SU-DHL-6 (cell line): ENCODE measurements around the gene ACKR4.

Experiments used
- H2AFZ ChIP-seq: fragments of 200-600 bp; sonication (generic); 2 replicates; pipeline ENCODE4 v1.6.1; 2014; ENCODE audit warnings: low read depth, mild to moderate bottlenecking, moderate library complexity, mixed read lengths, antibody characterized with exemption, low read length; ENCODE audit not compliant: severe bottlenecking
- H3F3A ChIP-seq: fragments of 200-600 bp; shearing (Covaris generic); 2 replicates; pipeline ENCODE4 v1.6.0; 2016; ENCODE audit warnings: antibody characterized with exemption, mild to moderate bottlenecking; ENCODE audit not compliant: insufficient read depth
- H3K27ac ChIP-seq: fragments of 200-600 bp; sonication (generic); 2 replicates; pipeline ENCODE4 v1.5.1; 2016; ENCODE audit warnings: low read depth, mild to moderate bottlenecking, low read length, moderate library complexity, mixed read lengths
- H3K27me3 ChIP-seq: fragments of 200-600 bp; sonication (generic), shearing (Covaris generic); 2 replicates; pipeline ENCODE4 v1.6.0; 2014; ENCODE audit warnings: mild to moderate bottlenecking, low read length
- H3K36me3 ChIP-seq: fragments of 200-600 bp; sonication (generic); 2 replicates; pipeline ENCODE4 v1.6.1; 2014; ENCODE audit warnings: mild to moderate bottlenecking, low read length, mixed read lengths
- H3K4me2 ChIP-seq: fragments of 300-600, 200-600 bp; shearing (Covaris generic), sonication (generic); 2 replicates; pipeline ENCODE4 v1.6.0; 2014; ENCODE audit warnings: low read length, low read depth, mild to moderate bottlenecking; ENCODE audit not compliant: poor library complexity, severe bottlenecking
- H3K4me3 ChIP-seq: fragments of 200-600 bp; sonication (generic); 2 replicates; pipeline ENCODE4 v1.5.1; 2014; ENCODE audit warnings: antibody characterized with exemption, low read length, mild to moderate bottlenecking, mixed read lengths; ENCODE audit not compliant: insufficient read depth, poor library complexity, severe bottlenecking
- H3K79me2 ChIP-seq: fragments of 200-600 bp; sonication (generic); 2 replicates; pipeline ENCODE4 v1.6.1; 2014; ENCODE audit warnings: mild to moderate bottlenecking, low read length, moderate library complexity; ENCODE audit not compliant: insufficient read depth
- H3K9ac ChIP-seq: fragments of 200-600 bp; sonication (generic); 2 replicates; pipeline ENCODE4 v1.7.0; 2014; ENCODE audit warnings: mild to moderate bottlenecking, low read length
- H3K9me2 ChIP-seq: fragments of 200-600 bp; sonication (generic); replicated peaks from 2 replicates; pipeline ENCODE4 v1.6.1; 2014; ENCODE audit warnings: low read length; ENCODE audit not compliant: insufficient read depth
- H3K9me3 ChIP-seq: fragments of 200-600 bp; sonication (generic); 2 replicates; pipeline ENCODE4 v1.6.1; 2014; ENCODE audit warnings: low read length, mixed read lengths; ENCODE audit not compliant: insufficient read depth
- H4K20me1 ChIP-seq: fragments of 200-600 bp; sonication (generic); 2 replicates; pipeline ENCODE4 v1.6.1; 2014; ENCODE audit warnings: low read depth, mild to moderate bottlenecking, antibody characterized with exemption, low read length, moderate library complexity, mixed read lengths
- CTCF ChIP-seq: fragments of 200-600 bp; sonication (generic); IDR thresholded peaks from one replicate; pipeline ENCODE4 v1.5.1; 2017; ENCODE audit warnings: antibody characterized with exemption, mild to moderate bottlenecking, low read length, moderate library complexity; ENCODE audit not compliant: insufficient read depth, poor library complexity, severe bottlenecking
- EZH2phosphoT487 ChIP-seq: fragments of 200-600 bp; sonication (generic), shearing (Covaris generic); conservative IDR thresholded peaks from 2 replicates; pipeline ENCODE4 v1.6.1; 2018; ENCODE audit warnings: mild to moderate bottlenecking, antibody characterized with exemption, low read length, moderate library complexity, mixed read lengths

Gene ACKR4

GRCh38 chr3:132595014-132595413 lies 2.1 kb upstream of the ACKR4 start:
- peaks cover 4% of the 10 kb centered on the region; the same call in 1 of the 2 replicates for H3K36me3 ChIP-seq
- H3K9ac ChIP-seq, result no peak overlapping the region
- TF ChIP-seq CTCF (no peak), EZH2phosphoT487 (no peak)
- H3K27ac ChIP-seq, result no peak overlapping the region
- H3K9me2 ChIP-seq, result no peaks in the 10 kb centered on the region
- no peaks in the 10 kb centered on the region for H3F3A ChIP-seq
- no peaks in the 10 kb centered on the region for H3K9me3 ChIP-seq
- no peaks in the 10 kb centered on the region for H3K79me2 ChIP-seq
- H3K27me3 ChIP-seq, result no peaks in the 10 kb centered on the region
- H3K4me3 ChIP-seq, result no peak overlapping the region
- no peak overlapping the region for H2AFZ ChIP-seq
- no peak overlapping the region for H3K4me2 ChIP-seq
- H4K20me1 ChIP-seq, result no peaks in the 10 kb centered on the region

- no peak overlapping the region for H3K4me2 ChIP-seq
- H2AFZ ChIP-seq, result no peak overlapping the region
- H3K27ac ChIP-seq, result no peak overlapping the region
- H3K27me3 ChIP-seq, result no peaks in the 10 kb centered on the region
- H3K36me3 ChIP-seq, result peaks cover 4% of the 10 kb centered on the region; the same call in 1 of the 2 replicates
- no peaks in the 10 kb centered on the region for H3K79me2 ChIP-seq
- no peaks in the 10 kb centered on the region for H3K9me2 ChIP-seq
- no peak overlapping the region for H3K9ac ChIP-seq
- H4K20me1 ChIP-seq, result no peaks in the 10 kb centered on the region
- no peak for TF ChIP-seq EZH2phosphoT487
- no peak for TF ChIP-seq CTCF
- no peaks in the 10 kb centered on the region for H3K9me3 ChIP-seq
- no peaks in the 10 kb centered on the region for H3F3A ChIP-seq
- no peak overlapping the region for H3K4me3 ChIP-seq
Measured at GRCh38 chr3:132596326-132596725, 744 bp upstream of the ACKR4 start.

GRCh38 chr3:132597660-132598059 lies 590 bp downstream of the ACKR4 start:
- H4K20me1 ChIP-seq, result no peaks in the 10 kb centered on the region
- no peak overlapping the region for H2AFZ ChIP-seq
- TF ChIP-seq CTCF (no peak), EZH2phosphoT487 (no peak)
- peaks cover 4% of the 10 kb centered on the region; the same call in 1 of the 2 replicates for H3K36me3 ChIP-seq
- no peaks in the 10 kb centered on the region for H3K9me3 ChIP-seq
- no peaks in the 10 kb centered on the region for H3K79me2 ChIP-seq
- H3F3A ChIP-seq, result no peaks in the 10 kb centered on the region
- no peak overlapping the region for H3K27ac ChIP-seq
- H3K9ac ChIP-seq, result no peak overlapping the region
- H3K4me3 ChIP-seq, result no peak overlapping the region
- H3K27me3 ChIP-seq, result no peaks in the 10 kb centered on the region
- no peak overlapping the region for H3K4me2 ChIP-seq
- H3K9me2 ChIP-seq, result no peaks in the 10 kb centered on the region
